ENCODE measurements around the gene SELENBP1.

Gene SELENBP1

GRCh38 chr1:151369302-151369610 is 3.2 kb downstream of the SELENBP1 start:
- TF ChIP-seq, protein P1, sequence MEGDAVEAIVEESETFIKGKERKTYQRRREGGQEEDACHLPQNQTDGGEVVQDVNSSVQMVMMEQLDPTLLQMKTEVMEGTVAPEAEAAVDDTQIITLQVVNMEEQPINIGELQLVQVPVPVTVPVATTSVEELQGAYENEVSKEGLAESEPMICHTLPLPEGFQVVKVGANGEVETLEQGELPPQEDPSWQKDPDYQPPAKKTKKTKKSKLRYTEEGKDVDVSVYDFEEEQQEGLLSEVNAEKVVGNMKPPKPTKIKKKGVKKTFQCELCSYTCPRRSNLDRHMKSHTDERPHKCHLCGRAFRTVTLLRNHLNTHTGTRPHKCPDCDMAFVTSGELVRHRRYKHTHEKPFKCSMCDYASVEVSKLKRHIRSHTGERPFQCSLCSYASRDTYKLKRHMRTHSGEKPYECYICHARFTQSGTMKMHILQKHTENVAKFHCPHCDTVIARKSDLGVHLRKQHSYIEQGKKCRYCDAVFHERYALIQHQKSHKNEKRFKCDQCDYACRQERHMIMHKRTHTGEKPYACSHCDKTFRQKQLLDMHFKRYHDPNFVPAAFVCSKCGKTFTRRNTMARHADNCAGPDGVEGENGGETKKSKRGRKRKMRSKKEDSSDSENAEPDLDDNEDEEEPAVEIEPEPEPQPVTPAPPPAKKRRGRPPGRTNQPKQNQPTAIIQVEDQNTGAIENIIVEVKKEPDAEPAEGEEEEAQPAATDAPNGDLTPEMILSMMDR (IDR thresholded peaks at IDR 0.05; ENCODE audit: low read depth, low read length), result no peak
- DNase-seq (ENCODE audit: low read depth, low spot score), result no peak
- in situ Hi-C loops (cut with HindIII; ENCODE audit: low sequenced_read_pairs), result no loop called here

GRCh38 chr1:151368393-151369301 is 3.9 kb downstream of the SELENBP1 start:
- no peak overlapping the region for H3K4me3 ChIP-seq (ENCODE audit: low read depth, low read length)
- in situ Hi-C loops (cut with HindIII; ENCODE audit: low sequenced_read_pairs), result no loop called here
- TF ChIP-seq, protein P1 (IDR thresholded peaks at IDR 0.05; ENCODE audit: low read depth, low read length), result no peak

More at GRCh38 chr1:151369302-151369610, 3.2 kb downstream of the SELENBP1 start:
- H3K4me3 ChIP-seq (ENCODE audit: low read depth, low read length), result no peak overlapping the region

GRCh38 chr1:151367658-151368392 is 4.7 kb downstream of the SELENBP1 start:
- TF ChIP-seq, protein P1 (IDR thresholded peaks at IDR 0.05; ENCODE audit: low read depth, low read length), result no peak
- DNase-seq (ENCODE audit: low read depth, low spot score), result no peak
- in situ Hi-C loops (cut with HindIII; ENCODE audit: low sequenced_read_pairs), result no loop called here
- H3K4me3 ChIP-seq (ENCODE audit: low read depth, low read length), result no peak overlapping the region

More at GRCh38 chr1:151368393-151369301, 3.9 kb downstream of the SELENBP1 start:
- DNase-seq (ENCODE audit: low read depth, low spot score), result no peak

DNA sequence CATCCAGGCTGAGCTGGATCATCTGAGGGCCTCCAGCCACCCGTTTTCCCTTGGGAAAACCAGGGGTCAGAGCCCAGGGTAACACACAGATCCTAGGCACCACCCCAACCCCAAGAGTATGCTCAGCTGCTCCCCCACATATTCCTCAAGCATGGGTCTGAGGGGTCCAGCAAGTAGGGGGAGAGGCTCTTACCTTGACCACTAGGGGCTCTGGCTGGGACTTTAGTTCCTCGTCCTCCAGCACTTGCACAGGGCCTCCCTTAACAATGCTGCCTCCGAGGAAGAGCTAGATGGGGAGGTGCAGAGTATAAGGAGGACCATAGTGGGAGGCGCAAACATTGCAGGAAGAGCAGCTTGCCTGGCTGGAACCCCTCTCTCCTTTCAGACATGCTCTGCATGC is 7.5 kb downstream of the SELENBP1 start:
- TF ChIP-seq, protein P1 (IDR thresholded peaks at IDR 0.05; ENCODE audit: low read depth, low read length), result peak; percentile 12
- in situ Hi-C loops (cut with HindIII; ENCODE audit: low sequenced_read_pairs), result no loop called here
- DNase-seq (ENCODE audit: low read depth, low spot score), result no peak
- no peak overlapping the region for H3K4me3 ChIP-seq (ENCODE audit: low read depth, low read length)

GRCh38 chr1:151362308-151363155 is 10.0 kb downstream of the SELENBP1 start:
- TF ChIP-seq, protein P1 (IDR thresholded peaks at IDR 0.05; ENCODE audit: low read depth, low read length), result no peak
- no peak overlapping the region for H3K4me3 ChIP-seq (ENCODE audit: low read depth, low read length)
- in situ Hi-C loops (cut with HindIII; ENCODE audit: low sequenced_read_pairs), result no loop called here
- DNase-seq (ENCODE audit: low read depth, low spot score), result no peak

DNA sequence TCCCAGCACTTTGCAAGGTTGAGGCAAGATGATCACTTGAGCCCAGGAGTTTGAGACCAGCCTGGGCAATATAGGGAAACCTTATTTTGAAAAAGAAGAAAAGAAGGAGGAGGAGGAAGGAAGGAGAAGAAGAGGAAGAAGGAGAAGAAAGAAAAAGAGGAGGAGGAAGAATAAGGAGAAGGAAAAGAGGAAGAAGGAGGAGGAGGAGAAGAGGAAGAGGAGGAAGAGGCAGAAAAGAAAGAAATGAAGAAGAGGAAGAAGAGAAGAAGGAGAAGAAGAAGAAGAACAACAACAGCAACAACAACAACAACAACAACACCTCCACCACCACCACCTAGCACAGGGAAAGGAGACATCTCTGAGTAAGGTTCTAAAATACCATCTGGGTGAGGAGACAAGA is 10.6 kb downstream of the SELENBP1 start:
- DNase-seq (ENCODE audit: low read depth, low spot score), result no peak
- no peak overlapping the region for H3K4me3 ChIP-seq (ENCODE audit: low read depth, low read length)
- in situ Hi-C loops (cut with HindIII; ENCODE audit: low sequenced_read_pairs), result no loop called here
- TF ChIP-seq, protein P1 (IDR thresholded peaks at IDR 0.05; ENCODE audit: low read depth, low read length), result no peak
